ENCODE data around the gene IL24.

GRCh38 chr1:206903687-206904086 is 6.4 kb downstream of the IL24 start:
- no peak for TF ChIP-seq CTCF (conservative IDR thresholded peaks at IDR 0.05 in 1 of 2, IDR thresholded peaks at IDR 0.05 in 1 of 2; ENCODE audit: low read depth in 1 of 2, low read length in 2 of 2)
- TF ChIP-seq EZH2 (IDR thresholded peaks at IDR 0.05; ENCODE audit: low read length, missing control alignments), result no peak
